ENCODE data around the gene ENKUR. TPM values are rescaled to one million over a fixed set of nuclear protein-coding genes. Genes with fewer than 3 reads are reported as not detected.
A peak's percentile ranks its signal among the peaks of the same experiment; 100 is the strongest.

Gene ENKUR, protein sequence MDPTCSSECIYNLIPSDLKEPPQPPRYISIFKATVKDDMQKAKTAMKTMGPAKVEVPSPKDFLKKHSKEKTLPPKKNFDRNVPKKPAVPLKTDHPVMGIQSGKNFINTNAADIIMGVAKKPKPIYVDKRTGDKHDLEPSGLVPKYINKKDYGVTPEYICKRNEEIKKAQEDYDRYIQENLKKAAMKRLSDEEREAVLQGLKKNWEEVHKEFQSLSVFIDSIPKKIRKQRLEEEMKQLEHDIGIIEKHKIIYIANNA
- not detected for total RNA-seq

DNA sequence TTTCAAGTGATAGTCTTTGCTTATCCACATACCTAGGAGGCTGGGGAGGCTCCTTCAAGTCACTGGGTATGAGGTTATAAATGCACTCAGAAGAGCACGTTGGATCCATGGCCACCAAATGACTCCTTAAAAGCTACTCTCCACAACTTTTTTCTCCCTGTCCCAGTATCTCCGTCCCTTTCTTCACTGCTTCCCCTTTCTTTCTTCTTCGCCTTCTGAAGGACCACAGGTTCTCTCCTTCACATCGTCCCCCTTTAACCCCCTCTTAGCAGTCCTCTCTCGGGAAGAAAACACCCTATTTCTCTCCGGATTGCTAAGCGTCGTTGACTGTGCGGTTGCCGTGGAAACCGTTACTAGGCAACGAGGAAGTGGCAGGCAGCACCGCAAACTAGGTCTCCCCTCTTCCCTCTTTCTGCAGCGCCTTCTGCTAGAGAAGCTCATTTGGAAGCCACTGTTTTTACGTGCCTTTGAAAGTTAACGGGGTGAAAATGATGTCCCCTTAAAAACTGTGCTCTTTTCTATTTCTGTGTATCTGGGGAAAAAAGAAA is at the start of gene ENKUR:
Gene ENKUR, minus strand, starts transcription at position 331 of the 548 bp plus-strand sequence. Its CDS starts 222 bp downstream, at position 109.
- Mint-ChIP-seq H3K36me3 (ENCODE audit: low read depth) (no peaks in the 10 kb centered on the region), H3K9me3 (ENCODE audit: insufficient read depth) (peaks cover 8% of the 10 kb centered on the region), H3K4me1 (ENCODE audit: low read depth) (peaks cover 20% of the 10 kb centered on the region), H3K27me3 (ENCODE audit: low read depth) (no peaks in the 10 kb centered on the region), H3K27ac (peak within 1 kb of the TSS; percentile 93), H3K4me3 (peak within 1 kb of the TSS; percentile 91)
- peak; percentile 52 for ATAC-seq
- POLR2A ChIA-PET = interaction anchor here (0.6 to 1.4 kb wide), 3 partner anchors 130 to 293 kb away, joined by 3 to 8 read pairs (median 3); no protein-coding TSS in a partner anchor
- peak; percentile 95 for DNase-seq
- CTCF ChIA-PET = interaction anchor here (1.0 kb wide), 1 partner anchor 398 kb away, joined by 3 read pairs; no protein-coding TSS in a partner anchor

DNA sequence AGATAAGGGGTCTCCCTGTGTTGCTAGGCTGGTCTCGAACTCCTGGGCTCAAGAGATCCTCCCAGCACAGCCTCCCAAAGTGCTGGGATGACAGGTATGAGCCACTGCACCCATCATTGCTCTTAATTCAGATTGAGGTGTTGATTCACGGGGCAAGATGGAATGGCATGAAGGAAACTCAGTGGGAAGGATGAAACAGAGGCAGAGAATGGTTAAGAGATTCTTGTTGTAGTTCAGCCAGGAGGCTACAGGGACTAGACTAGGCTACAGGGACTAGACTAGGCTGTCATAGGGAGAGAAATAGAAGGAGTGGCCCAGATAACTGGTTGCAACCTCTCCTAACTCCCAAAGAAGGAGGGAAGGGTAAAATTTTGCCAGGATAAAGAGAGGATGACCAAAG is 48.4 kb upstream of the ENKUR start:
- Mint-ChIP-seq H3K27ac (no peak overlapping the region), H3K9me3 (ENCODE audit: insufficient read depth) (no peaks in the 10 kb centered on the region), H3K36me3 (ENCODE audit: low read depth) (peaks cover 2% of the 10 kb centered on the region), H3K4me1 (ENCODE audit: low read depth) (peaks cover 18% of the 10 kb centered on the region), H3K27me3 (ENCODE audit: low read depth) (no peaks in the 10 kb centered on the region), H3K4me3 (no peak overlapping the region)
- POLR2A ChIA-PET = interaction anchor here (0.6 kb wide), 1 partner anchor 112 kb away, joined by 3 read pairs; no protein-coding TSS in a partner anchor
- CTCF ChIA-PET = no interaction called here
- DNase-seq (no peak), ATAC-seq (no peak)

DNA sequence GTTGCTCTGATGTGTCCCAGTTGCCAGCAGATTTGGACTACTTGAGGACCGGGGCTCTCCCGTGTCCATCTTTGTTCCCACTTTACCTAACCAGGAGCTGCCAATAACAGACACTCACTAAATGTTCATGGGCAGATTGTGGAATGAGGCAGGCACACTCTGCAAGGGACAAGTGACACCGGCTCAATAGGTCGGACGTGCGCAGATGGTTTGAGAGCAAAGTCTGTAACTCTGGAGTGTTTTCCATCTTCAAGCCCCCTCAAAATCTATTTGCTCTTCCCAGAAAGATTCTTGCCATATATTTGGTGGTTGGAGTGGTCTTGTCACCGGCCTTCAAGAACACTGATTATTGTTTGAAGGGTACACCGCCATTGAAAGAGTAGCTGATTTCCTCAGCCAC is 47.7 kb upstream of the ENKUR start:
- ATAC-seq = no peak
- DNase-seq = no peak
- Mint-ChIP-seq H3K27me3 (ENCODE audit: low read depth) (no peaks in the 10 kb centered on the region), H3K36me3 (ENCODE audit: low read depth) (peaks cover 2% of the 10 kb centered on the region), H3K4me3 (no peak overlapping the region), H3K27ac (no peak overlapping the region), H3K4me1 (ENCODE audit: low read depth) (peaks cover 18% of the 10 kb centered on the region), H3K9me3 (ENCODE audit: insufficient read depth) (no peaks in the 10 kb centered on the region)
- POLR2A ChIA-PET = no interaction called here
- CTCF ChIA-PET = no interaction called here

DNA sequence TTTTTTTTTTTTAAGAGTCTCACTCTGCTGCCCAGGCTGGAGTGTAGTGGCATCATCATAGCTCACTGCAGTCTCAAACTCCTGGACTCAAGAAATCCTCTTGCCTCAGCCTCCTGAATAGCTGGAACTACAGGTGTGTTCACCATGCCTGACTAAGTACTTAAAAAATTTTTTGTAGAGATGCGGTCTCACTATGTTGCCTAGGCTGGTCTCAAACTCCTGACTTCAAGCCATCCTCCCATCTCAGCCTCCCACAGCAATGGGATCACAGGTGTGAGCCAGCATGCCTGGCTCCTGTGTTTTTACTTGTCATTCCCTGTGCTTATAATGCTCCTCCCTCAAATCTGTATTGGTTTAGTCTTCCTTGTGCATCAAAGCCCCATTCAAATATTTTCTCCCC is 47.2 kb upstream of the ENKUR start:
- H3K27me3 Mint-ChIP-seq (ENCODE audit: low read depth) = no peaks in the 10 kb centered on the region
- POLR2A ChIA-PET = no interaction called here

DNA sequence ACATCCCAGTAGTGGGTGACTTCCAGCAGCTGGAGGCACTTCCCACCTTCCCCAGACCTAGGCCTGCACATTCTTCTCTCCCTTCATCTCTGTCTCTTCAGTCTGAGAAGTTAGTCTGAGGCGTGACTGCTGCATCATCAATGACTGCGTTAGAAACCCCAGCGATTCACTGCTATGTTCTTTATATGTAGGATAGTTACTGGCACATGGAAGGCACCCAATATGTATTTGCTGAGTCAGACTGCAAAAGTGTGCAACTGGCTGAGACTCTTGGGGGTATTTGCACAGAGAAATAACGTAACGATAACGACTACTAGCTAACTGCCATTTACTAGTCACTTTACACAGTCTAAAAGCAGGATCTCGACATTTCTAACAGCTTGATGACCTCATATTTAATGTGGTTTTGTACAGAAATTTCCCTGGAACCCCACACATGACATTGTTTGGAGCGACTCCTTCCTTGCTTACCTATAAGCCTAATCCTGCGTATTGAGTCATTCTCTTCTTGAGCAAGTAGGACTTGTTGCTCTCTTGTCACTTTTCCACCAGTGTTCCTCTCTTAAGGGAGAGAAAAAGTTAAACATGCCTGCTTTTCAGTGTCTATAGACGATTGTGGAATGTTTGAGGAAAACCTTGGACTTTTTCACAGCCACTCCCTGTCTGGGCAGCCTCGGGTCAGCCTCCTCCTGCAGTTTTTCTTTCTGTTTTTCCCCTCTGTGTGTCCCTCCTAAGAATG is 45.9 kb upstream of the ENKUR start:
- POLR2A ChIA-PET = interaction anchor here (0.6 kb wide), 1 partner anchor 220 kb away, joined by 3 read pairs; no protein-coding TSS in a partner anchor
- no peaks in the 10 kb centered on the region for H3K27me3 Mint-ChIP-seq (ENCODE audit: low read depth)
- peak overlapping the region; percentile 9 for H3K27ac Mint-ChIP-seq
- H3K9me3 Mint-ChIP-seq (ENCODE audit: insufficient read depth) = no peaks in the 10 kb centered on the region
- no peak for DNase-seq
- peaks cover 18% of the 10 kb centered on the region for H3K4me1 Mint-ChIP-seq (ENCODE audit: low read depth)
- CTCF ChIA-PET = interaction anchor here (0.6 to 1.6 kb wide), 2 partner anchors 20 to 418 kb away, joined by 3 read pairs; no protein-coding TSS in a partner anchor
- H3K36me3 Mint-ChIP-seq (ENCODE audit: low read depth) = peaks cover 2% of the 10 kb centered on the region
- H3K4me3 Mint-ChIP-seq = no peak overlapping the region
- no peak for ATAC-seq

More for the DNA sequence above, 47.2 kb upstream of the ENKUR start:
- Mint-ChIP-seq H3K9me3 (ENCODE audit: insufficient read depth) (no peaks in the 10 kb centered on the region), H3K27ac (no peak overlapping the region), H3K36me3 (ENCODE audit: low read depth) (peaks cover 2% of the 10 kb centered on the region), H3K4me1 (ENCODE audit: low read depth) (peaks cover 18% of the 10 kb centered on the region), H3K4me3 (no peak overlapping the region)
- DNase-seq (no peak), ATAC-seq (no peak)
- CTCF ChIA-PET = no interaction called here

DNA sequence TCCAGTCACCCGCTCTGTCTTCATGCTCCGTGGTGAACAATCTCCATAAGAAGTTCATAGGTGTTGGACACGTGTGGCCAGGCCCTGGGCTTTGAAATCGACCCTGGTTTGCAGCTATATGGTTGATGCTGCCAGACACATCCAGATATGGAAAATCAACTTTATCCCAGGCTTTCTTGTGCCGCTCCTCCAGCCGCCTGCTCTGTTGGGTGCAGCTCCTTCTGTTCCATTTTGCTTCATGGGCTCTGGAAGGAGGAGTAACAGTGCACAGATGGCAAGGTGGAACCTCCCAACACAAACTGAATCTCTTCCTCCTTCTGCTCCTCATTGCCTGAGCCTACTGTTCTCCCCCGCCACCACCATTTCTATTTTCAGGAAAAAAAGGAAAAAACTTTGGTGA is 45.2 kb upstream of the ENKUR start:
- peaks cover 2% of the 10 kb centered on the region for H3K36me3 Mint-ChIP-seq (ENCODE audit: low read depth)
- H3K4me1 Mint-ChIP-seq (ENCODE audit: low read depth) = peaks cover 18% of the 10 kb centered on the region
- H3K27ac Mint-ChIP-seq = no peak overlapping the region
- H3K27me3 Mint-ChIP-seq (ENCODE audit: low read depth) = no peaks in the 10 kb centered on the region
- POLR2A ChIA-PET = no interaction called here
- H3K4me3 Mint-ChIP-seq = no peak overlapping the region
- ATAC-seq = no peak
- no peak for DNase-seq
- H3K9me3 Mint-ChIP-seq (ENCODE audit: insufficient read depth) = no peaks in the 10 kb centered on the region
- CTCF ChIA-PET = interaction anchor here (1.6 kb wide), 1 partner anchor 417 kb away, joined by 3 read pairs; no protein-coding TSS in a partner anchor

DNA sequence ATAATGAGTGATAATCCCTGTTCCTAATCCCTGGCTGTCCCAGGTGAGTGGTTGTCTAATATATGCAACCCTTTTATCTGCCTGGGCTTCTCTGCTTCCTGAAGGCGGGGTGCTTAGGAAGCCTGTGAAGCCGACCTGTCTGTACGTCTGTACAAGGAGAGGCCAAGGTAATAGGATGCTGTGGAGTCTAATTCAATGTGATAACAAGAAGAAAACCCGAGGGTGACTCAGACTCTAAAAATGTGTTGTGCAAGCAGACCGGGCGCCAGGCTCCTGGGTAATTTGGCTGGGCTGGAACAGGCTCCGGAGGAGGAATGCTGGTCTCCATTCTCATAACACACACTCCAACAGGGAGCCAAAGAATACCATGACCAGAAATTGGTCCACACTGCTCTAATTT is 44.0 kb upstream of the ENKUR start:
- no peak overlapping the region for H3K27ac Mint-ChIP-seq
- H3K4me1 Mint-ChIP-seq (ENCODE audit: low read depth) = peaks cover 18% of the 10 kb centered on the region
- POLR2A ChIA-PET = no interaction called here
- ATAC-seq (no peak), DNase-seq (no peak)
- no peaks in the 10 kb centered on the region for H3K9me3 Mint-ChIP-seq (ENCODE audit: insufficient read depth)
- no peaks in the 10 kb centered on the region for H3K27me3 Mint-ChIP-seq (ENCODE audit: low read depth)
- H3K36me3 Mint-ChIP-seq (ENCODE audit: low read depth) = no peaks in the 10 kb centered on the region
- H3K4me3 Mint-ChIP-seq = no peak overlapping the region
- CTCF ChIA-PET = no interaction called here

DNA sequence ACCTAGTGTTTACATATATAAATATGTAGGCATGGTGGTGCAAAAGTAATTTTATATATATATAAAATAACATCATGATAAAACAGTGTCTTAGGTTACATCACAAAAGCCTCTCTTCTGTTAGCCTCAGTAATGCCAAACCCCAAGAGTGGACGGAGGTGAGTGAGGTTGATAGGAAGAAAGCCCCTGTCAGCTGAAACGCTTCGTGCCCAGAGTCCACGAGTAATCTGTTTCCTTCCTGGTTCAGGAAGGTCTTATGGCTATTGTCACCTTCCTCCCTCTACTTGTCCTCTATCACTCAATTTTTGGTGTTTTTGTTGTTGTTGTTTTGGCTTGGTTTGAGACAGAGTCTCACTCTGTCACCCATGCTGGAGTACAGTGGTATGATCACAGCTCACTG is 41.9 kb upstream of the ENKUR start:
- H3K36me3 Mint-ChIP-seq (ENCODE audit: low read depth) = no peaks in the 10 kb centered on the region
- peaks cover 8% of the 10 kb centered on the region for H3K4me1 Mint-ChIP-seq (ENCODE audit: low read depth)
- CTCF ChIA-PET = interaction anchor here (1.3 kb wide), 1 partner anchor 9 kb away, joined by 4 read pairs; no protein-coding TSS in a partner anchor
- no peaks in the 10 kb centered on the region for H3K27me3 Mint-ChIP-seq (ENCODE audit: low read depth)
- DNase-seq (no peak), ATAC-seq (no peak)
- H3K27ac Mint-ChIP-seq = no peak overlapping the region
- no peak overlapping the region for H3K4me3 Mint-ChIP-seq
- POLR2A ChIA-PET = no interaction called here
- no peaks in the 10 kb centered on the region for H3K9me3 Mint-ChIP-seq (ENCODE audit: insufficient read depth)

DNA sequence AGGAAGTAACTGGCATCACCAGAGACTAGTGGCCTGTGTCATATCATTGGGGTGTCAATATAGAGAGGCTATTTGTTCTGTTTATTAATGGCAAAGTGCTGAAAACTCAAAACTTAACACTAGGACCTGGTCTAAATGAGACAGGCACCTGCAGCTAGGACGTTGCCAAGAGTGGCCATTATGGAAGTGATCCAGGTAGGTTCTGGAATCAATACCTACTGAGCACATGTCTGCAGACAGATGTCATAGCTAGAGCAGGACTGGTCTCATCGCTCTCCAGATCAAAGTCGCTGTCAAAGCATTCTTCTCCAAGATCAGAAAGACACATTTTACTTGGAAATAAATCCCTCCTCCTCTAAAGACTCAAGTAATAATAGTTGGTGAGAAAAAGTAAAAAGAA is 40.8 kb upstream of the ENKUR start:
- CTCF ChIA-PET = interaction anchor here (1.0 kb wide), 1 partner anchor 24 kb away, joined by 3 read pairs; no protein-coding TSS in a partner anchor
- H3K9me3 Mint-ChIP-seq (ENCODE audit: insufficient read depth) = no peaks in the 10 kb centered on the region

DNA sequence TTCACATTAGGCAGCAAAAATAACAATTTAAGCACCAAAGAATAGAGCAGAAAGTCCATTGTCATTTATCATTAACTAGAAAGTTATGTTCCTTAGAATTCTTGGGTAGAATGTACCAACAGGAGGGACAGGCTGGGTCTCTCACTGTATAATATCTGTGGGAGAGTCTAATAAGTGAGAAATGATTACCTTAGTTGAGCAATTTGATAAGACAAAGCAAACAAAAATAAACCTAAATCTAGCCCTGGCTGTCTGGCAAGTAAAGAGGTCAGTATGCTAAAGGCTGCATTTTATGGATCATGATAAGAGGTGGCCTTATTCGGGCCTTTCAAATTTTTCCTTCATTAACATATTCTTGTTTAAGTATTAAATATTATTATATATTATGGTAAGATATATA is 36.1 kb upstream of the ENKUR start:
- CTCF ChIA-PET = no interaction called here
- no peaks in the 10 kb centered on the region for H3K9me3 Mint-ChIP-seq (ENCODE audit: insufficient read depth)
- H3K27ac Mint-ChIP-seq = no peak overlapping the region

More for the DNA sequence above, 40.8 kb upstream of the ENKUR start:
- H3K4me1 Mint-ChIP-seq (ENCODE audit: low read depth) = no peaks in the 10 kb centered on the region
- no peak overlapping the region for H3K27ac Mint-ChIP-seq
- DNase-seq = no peak
- ATAC-seq = no peak
- POLR2A ChIA-PET = no interaction called here
- no peaks in the 10 kb centered on the region for H3K36me3 Mint-ChIP-seq (ENCODE audit: low read depth)
- H3K4me3 Mint-ChIP-seq = no peak overlapping the region
- no peaks in the 10 kb centered on the region for H3K27me3 Mint-ChIP-seq (ENCODE audit: low read depth)

DNA sequence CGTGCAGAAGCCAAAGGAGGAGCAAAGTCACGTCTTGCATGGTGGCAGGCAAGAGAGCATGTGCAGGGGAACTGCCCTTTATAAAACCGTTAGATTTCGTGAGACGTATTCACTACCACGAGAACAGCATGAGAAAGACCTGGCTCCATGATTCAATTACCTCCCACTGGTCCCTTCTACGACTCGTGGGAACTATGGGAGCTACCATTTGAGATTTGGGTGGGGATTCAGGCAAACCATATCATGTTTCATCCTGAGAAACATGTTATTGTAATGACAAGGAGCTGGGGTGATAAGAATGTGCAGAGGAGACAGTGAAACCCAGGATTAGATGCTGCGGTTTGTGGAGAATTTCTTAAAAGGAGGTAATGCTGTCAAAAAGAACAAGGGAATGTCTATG is 34.4 kb upstream of the ENKUR start:
- H3K4me1 Mint-ChIP-seq (ENCODE audit: low read depth) = no peaks in the 10 kb centered on the region
- no peaks in the 10 kb centered on the region for H3K36me3 Mint-ChIP-seq (ENCODE audit: low read depth)
- H3K9me3 Mint-ChIP-seq (ENCODE audit: insufficient read depth) = no peaks in the 10 kb centered on the region
- ATAC-seq (no peak), DNase-seq (no peak)
- ChIA-PET CTCF (no interaction called here), POLR2A (no interaction called here)
- H3K4me3 Mint-ChIP-seq = no peak overlapping the region
- no peak overlapping the region for H3K27ac Mint-ChIP-seq
- peaks cover 7% of the 10 kb centered on the region for H3K27me3 Mint-ChIP-seq (ENCODE audit: low read depth)

More for the DNA sequence above, 36.1 kb upstream of the ENKUR start:
- Mint-ChIP-seq H3K36me3 (ENCODE audit: low read depth) (no peaks in the 10 kb centered on the region), H3K4me1 (ENCODE audit: low read depth) (no peaks in the 10 kb centered on the region), H3K27me3 (ENCODE audit: low read depth) (peaks cover 7% of the 10 kb centered on the region), H3K4me3 (no peak overlapping the region)
- DNase-seq (no peak), ATAC-seq (no peak)
- POLR2A ChIA-PET = no interaction called here

DNA sequence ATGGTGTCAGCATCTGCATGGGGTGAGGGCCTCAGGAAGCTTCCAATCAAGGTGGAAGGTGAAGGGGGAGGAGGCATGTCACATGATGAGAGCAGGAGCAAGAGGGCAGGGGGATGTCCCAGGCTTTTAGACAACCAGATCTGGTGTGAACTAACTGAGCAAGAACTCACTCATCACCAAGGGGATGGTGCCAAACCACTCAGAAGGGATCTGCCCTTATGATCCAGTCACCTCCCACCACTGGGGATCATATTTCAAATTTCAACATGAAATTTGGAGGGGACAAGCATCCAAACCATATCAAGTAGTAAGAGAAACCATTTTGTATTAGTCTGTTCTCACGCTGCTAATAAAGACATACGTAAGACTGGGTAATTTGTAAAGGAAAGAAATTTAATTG is 34.0 kb upstream of the ENKUR start:
- Mint-ChIP-seq H3K9me3 (ENCODE audit: insufficient read depth) (no peaks in the 10 kb centered on the region), H3K4me3 (no peak overlapping the region), H3K27ac (no peak overlapping the region), H3K36me3 (ENCODE audit: low read depth) (no peaks in the 10 kb centered on the region), H3K4me1 (ENCODE audit: low read depth) (no peaks in the 10 kb centered on the region), H3K27me3 (ENCODE audit: low read depth) (peaks cover 7% of the 10 kb centered on the region)
- CTCF ChIA-PET = no interaction called here
- ATAC-seq (no peak), DNase-seq (no peak)
- POLR2A ChIA-PET = no interaction called here
